ENCODE results near the gene BCL7C.

GRCh38 chr16:30942426-30942806 is 48.5 kb upstream of the BCL7C start:
- TF ChIP-seq, protein P1, sequence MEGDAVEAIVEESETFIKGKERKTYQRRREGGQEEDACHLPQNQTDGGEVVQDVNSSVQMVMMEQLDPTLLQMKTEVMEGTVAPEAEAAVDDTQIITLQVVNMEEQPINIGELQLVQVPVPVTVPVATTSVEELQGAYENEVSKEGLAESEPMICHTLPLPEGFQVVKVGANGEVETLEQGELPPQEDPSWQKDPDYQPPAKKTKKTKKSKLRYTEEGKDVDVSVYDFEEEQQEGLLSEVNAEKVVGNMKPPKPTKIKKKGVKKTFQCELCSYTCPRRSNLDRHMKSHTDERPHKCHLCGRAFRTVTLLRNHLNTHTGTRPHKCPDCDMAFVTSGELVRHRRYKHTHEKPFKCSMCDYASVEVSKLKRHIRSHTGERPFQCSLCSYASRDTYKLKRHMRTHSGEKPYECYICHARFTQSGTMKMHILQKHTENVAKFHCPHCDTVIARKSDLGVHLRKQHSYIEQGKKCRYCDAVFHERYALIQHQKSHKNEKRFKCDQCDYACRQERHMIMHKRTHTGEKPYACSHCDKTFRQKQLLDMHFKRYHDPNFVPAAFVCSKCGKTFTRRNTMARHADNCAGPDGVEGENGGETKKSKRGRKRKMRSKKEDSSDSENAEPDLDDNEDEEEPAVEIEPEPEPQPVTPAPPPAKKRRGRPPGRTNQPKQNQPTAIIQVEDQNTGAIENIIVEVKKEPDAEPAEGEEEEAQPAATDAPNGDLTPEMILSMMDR (optimal IDR thresholded peaks at IDR 0.05 in 1 of 3, IDR thresholded peaks at IDR 0.05 in 1 of 3, conservative IDR thresholded peaks at IDR 0.05 in 1 of 3; ENCODE audit: extremely low read depth in 1 of 3, insufficient read depth in 2 of 3, low read length in 3 of 3): no peak
- no peak for TF ChIP-seq EZH2 (IDR thresholded peaks at IDR 0.05; ENCODE audit: low read length)
